ENCODE results near the gene WDCP.
"Not testable (repeated sequence)": the region's sequence is repeated elsewhere in the genome, so short reads cannot be mapped to it uniquely, and the experiment has no call there.

WDCP gene

DNA sequence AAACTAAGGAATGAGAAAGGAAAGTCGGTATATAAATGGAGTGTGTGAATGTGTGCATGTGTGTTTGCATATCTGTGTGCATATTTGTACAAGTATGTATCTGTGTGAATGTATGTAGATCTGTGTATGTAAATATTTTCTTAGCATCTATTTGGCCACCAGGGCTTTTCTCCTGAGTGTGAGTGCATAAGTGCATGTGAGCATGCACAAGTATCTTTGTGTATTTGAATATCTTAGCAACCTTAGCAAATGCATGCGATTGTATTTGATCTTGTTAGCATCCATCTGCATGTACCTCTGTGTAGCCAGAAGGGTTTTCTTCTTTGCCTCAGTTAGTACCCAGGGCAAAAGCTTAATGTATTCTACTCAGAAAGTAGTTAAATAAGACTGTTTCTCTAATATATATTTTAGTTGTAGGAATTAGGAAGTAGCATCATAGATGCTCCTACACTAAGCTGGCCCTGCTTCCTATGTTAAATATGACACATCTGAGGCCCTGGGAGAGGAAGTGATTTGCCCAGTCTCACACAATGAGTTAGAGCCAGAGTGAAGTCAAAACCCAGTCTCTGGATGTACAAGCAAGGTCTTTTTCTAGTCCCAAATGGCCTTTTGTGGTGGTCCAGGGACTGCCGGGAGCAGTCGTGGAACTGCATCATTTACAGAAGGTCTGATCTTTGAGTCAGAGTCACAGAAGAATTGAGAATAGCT, 11.5 kb upstream of the WDCP start:
- DNase-seq: no peak

- no peak for DNase-seq
Observed at GRCh38 chr2:24055750-24056149, 8.6 kb upstream of the WDCP start.

GRCh38 chr2:24054366-24055010, 7.3 kb upstream of the WDCP start:
- no peak for DNase-seq

DNA sequence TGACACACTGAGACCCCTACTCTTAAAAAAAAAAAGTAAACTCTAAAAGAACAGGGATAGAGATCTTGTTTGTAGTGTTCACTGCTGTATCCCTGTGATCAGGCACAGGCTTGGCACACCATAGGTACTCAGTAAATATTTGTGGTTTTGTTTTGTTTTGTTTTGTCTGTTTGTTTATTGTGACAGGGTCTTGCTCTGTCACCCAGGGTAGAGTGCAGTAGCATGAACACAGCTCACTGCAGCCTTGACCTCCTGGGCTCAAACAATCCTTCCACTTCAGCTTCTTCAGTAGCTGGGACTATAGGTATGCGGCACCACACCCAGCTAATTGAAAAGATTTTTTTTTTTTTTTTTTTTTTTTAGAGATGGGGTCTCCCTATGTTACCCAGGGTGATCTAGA, 5.8 kb upstream of the WDCP start:
- DNase-seq: no peak

- no peak for DNase-seq
Observed at GRCh38 chr2:24051833-24052232, 4.6 kb upstream of the WDCP start.

- DNase-seq: no peak
Observed at GRCh38 chr2:24050041-24050979, 3.1 kb upstream of the WDCP start.

DNA sequence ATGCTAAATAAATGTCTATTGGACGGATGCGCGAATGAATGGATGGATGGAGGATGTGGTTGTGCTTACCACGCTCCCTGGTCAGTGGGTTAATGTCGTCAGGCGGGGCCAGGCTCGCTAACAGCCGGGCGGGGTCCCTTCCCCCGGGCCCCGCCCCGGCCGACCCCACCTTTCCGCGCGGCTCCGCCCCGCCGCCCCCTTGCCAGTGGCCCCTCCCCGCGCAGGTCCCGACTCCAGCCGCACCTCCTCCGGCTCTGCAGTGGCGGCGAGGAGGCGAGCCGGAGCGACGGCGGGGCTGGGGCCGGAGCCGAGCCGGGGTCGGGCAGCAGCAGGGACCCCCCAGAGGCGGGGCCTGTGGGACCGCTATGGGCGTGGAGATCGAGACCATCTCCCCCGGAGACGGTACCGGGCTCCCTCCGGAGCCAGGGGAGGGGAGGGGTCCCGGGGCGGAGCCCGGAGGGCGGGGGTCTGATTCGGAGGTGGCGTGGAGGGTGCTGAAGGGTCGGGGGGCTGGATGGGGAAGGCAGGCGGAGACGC, 2.4 kb upstream of the WDCP start, which contains the start of gene FKBP1B:
Gene FKBP1B (plus strand): TSS at position 257 of the 537 bp plus-strand sequence. CDS start 109 bp downstream, at position 366.
- DNase-seq: no peak

- no peak for DNase-seq
Observed at GRCh38 chr2:24048769-24049484, 1.7 kb upstream of the WDCP start.

DNA sequence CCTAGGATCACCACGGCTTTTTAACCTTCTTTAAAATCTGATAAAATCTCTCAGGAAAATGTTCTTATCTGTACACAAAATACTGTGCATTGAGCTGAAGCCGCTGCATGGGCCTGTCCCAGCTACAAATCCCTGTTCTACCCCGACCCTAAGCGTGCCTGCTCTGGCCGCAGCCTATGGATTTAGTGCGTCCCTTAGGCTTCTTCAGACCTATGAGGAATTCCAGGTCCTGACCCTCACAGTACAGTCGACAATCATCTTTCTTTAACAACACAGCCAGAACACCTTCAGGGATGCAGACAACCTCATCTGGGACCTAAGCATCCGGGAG, 477 bp upstream of the WDCP start:
- DNase-seq: no peak

DNA sequence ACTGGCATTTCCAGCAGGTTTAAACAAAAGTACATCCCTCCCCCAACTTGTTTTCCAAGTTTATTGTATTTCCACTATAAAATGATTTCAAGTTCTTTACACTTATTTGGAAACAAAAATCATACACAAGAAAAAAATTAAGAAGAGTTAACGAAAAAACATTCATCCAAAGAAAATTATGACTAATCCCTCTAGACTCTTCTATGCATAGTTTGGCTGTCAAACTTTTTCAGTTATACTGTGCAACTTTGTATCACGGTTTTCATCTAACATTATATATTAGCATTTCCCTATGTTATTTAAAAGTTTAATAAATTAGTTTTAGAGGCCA, 627 bp downstream of the WDCP start:
- DNase-seq: no peak

DNA sequence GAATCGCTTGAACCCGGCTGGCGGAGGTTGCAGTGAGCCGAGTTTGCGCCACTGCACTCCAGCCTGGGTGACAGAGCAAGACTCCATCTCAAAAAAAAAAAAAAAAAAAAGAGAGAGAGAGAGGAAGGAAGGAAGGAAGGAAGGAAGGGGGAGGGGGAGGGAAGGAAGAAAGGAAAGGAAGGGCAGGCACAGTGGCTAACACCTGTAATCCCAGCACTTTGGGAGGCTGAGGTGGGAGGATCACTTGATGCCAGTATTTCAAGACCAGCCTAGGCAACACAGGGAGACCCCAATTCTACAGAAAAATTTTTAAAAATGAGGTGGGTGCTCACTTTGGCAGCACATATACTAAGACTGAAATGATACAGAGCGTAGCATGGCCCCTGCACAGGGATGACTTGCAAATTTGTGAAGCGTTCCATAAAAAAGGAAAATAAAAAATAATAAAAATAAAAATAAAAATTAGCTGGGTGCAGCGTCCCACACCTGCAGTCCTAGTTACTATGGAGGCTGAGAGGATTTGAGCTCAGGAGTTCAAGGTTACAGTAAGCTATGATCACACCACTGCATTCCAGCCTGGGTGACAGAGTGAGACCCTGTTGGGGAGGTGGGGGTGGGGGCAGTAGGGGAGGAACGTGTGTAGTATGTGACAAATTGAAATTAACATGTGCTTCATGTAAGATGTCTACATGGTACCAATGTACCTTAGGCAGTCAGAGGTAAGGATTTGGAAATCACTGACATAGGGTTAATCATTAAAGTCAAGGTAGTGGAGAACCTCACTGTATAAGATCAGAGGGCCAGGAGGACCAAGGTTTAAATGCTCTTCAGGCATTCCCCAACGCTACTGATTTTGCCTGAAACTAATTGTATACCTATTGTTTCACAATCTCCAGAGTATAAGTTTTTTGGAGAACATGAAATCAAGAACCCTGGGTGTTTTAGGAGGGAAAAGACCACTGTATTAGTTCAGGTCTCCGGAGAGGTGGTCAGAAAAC, 1.4 kb downstream of the WDCP start:
- DNase-seq: no peak

DNA sequence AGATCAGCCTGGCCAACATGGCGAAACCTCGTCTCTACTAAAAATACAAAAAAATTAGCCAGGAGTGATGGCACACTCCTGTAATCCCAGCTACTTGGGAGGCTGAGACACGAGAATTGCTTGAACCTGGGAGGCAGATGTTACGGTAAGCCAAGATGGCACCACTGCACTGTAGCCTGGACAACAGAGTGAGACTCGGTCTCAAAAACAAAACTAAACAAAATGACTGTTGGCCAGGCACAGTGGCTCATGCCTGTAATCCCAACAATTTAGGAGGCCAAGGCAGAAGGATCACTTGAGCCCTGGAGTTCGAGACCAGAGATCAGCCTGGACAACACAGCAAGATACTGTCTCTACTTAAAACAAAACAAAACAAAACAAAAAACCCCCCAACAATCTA, 4.1 kb downstream of the WDCP start:
- not testable (repeated sequence) for DNase-seq

DNA sequence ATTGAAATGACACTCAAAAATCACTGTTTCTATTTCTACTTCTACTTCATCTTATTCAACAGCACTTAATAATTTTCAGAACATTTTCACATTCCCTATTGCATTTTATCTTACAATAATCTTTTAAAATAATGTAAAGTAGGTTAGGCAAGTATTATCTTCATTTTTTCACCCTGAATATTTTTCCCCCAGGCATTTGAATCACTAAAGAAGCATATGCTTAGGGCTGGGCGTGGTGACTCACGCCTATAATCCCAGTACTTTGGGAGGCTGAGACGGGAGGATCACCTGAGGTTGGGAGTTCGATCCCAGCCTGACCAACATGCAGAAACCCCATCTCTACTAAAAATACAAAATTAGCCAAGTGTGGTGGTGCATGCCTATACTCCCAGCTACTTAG, 6.7 kb downstream of the WDCP start:
- no peak for DNase-seq

DNA sequence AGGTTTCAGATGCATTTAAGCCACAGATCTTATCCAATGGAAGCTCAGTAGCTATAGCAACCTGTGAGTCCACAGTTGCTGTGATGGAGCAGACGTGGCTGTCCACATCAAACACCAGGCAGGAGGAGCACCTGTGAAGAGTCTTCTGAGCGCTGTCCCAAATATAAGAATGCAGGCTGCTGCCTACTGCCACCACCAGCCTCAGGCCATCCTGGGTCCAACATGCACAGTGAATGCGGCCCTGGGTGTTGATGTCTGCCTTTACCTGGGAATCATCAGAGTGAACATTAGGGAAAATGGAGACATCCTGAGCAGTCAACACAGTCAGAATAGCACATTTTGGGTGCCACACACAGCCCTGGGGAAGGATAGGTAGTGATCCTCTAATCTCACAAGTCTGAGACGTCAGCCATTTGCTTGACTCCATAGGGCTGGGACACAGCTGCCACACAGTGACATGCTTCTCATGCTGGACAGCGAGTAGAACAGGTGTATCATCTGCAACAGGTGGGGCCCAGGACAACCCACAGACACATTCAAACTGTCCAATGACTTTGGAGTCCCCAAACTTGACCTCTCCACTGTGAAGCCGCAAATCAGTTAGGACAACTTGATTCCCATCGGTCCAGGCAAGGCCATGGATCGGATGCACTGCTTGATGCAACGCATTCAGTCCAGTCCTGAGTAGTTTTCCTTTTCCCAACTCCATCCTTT, 8.2 kb downstream of the WDCP start:
- no peak for DNase-seq

DNA sequence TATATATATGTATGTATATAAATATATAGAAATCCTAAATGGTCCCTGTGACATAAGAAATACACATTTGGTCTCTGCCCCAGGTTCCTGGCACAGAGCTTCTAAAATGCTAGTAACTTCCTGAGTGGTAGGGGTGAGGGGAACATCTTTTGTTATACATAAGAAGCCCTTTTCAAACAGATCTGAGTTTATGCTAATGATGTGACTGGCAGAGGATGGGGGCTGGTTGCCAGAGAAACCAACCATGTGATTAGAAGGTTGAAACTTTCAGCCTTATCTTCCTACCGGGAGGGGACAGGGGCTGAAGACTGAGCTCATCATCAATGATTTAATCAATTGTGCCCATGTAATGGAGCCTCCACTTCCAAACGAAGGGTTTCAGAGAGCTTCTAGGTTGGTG, 21.0 kb downstream of the WDCP start:
- DNase-seq: no peak

DNA sequence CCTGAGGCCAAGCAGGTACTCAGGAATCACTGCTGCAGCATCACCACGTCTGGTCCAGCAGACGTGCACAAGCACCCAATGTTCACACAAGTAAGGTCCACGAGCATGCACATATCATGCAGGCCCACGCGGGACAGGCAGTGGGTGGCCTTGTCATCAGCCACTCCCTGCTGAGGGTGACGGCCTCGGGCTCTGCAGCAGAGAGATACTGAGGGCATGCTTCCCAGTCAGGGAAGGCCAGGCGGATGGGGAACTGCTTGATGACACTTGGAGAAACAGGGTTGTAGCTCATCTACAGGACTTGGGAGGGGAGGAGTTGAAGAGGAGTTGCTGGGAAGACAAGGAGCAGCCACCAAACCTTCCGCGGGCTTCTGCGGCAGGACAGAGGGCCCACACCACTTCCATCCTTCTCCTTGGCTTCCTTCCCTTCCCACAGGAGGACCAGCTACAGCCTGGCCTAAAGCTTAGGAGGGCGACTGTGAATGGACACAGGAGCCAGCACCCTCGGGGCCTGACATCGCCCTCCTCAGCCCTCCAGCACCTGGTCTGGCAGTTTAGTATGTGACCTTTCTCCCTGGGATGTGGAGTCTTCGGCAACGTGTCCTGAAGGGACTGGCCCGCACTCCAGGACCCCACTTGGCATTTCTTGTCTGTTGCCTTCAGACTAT, 22.1 kb downstream of the WDCP start:
- no peak for DNase-seq

- no peak for DNase-seq
Observed at GRCh38 chr2:24024018-24024417, 23.2 kb downstream of the WDCP start.

- no peak for DNase-seq
Observed at GRCh38 chr2:24022975-24023575, 24.1 kb downstream of the WDCP start.

DNA sequence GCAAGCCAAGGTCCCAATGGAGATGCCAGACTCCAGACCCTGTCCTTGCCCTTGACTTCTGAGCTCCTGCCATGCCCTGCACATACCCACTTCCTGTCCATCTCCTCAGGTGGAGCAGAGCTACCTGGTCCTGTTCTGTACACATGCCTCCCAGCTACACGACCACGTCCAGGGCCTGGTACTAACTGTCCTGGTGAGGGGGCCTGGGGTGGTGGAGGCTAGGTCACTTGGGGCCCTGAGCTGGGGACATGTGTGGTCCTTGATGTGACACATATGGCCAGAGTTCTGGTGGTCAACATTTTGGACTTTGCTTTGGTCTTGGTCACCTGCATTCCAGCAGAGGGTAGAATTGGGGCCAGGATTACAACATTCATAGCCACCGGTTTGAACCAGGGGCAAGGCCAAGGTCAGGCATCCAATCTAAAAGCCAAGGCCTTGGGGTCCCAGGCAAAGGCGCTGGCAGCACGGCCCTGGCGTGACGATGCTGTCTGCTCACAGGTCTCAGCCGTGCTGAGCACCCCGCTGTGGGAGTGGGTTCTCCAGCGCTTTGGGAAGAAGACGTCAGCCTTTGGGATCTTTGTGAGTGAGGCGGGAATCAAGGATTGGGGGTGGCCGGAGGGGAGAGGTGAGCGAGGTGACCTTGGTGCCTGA, 24.7 kb downstream of the WDCP start:
- no peak for DNase-seq

All from cortex of kidney (tissue), 1 donor.